H9 (cell line): ENCODE results near the gene SERPINE3. TPM values are rescaled to one million over a fixed set of nuclear protein-coding genes. Genes with fewer than 3 reads are reported as not detected.

ENCODE experiments used
- DNase-seq: peaks from one replicate; pipeline ENCODE4 v3.0.0-alpha.2; 2017
- H2AFZ ChIP-seq: one replicate; pipeline ENCODE4 v1.6.1; 2013; ENCODE audit warnings: mild to moderate bottlenecking, low read length, control low read depth, moderate library complexity
- H2AK5ac ChIP-seq: 2 replicates; pipeline ENCODE4 v1.6.1; 2013; ENCODE audit warnings: low read length, control low read depth, mixed read lengths; ENCODE audit not compliant: insufficient read length
- H2BK120ac ChIP-seq: one replicate; pipeline ENCODE4 v1.6.1; 2013; ENCODE audit warnings: low read depth, mild to moderate bottlenecking, low read length, control low read depth, inconsistent platforms; ENCODE audit not compliant: poor library complexity, severe bottlenecking
- H2BK12ac ChIP-seq: 2 replicates; pipeline ENCODE4 v1.6.1; 2013; ENCODE audit warnings: low read length, control low read depth, mixed read lengths, low read depth; ENCODE audit not compliant: insufficient read length
- H2BK15ac ChIP-seq: 2 replicates; pipeline ENCODE4 v1.6.1; 2013; ENCODE audit warnings: low read depth, low read length, control low read depth
- H2BK20ac ChIP-seq: one replicate; pipeline ENCODE4 v1.6.1; 2013; ENCODE audit warnings: low read depth, mild to moderate bottlenecking, low read length, control low read depth, inconsistent platforms; ENCODE audit not compliant: poor library complexity, severe bottlenecking
- H2BK5ac ChIP-seq: 2 replicates; pipeline ENCODE4 v1.6.1; 2013; ENCODE audit warnings: low read length, control low read depth, mixed read lengths; ENCODE audit not compliant: insufficient read length
- H3K14ac ChIP-seq: 2 replicates; pipeline ENCODE4 v1.6.1; 2013; ENCODE audit warnings: low read length, control low read depth; ENCODE audit not compliant: insufficient read depth
- H3K18ac ChIP-seq: 2 replicates; pipeline ENCODE4 v1.6.1; 2013; ENCODE audit warnings: low read depth, mild to moderate bottlenecking, mixed read lengths, low read length, control low read depth; ENCODE audit not compliant: insufficient read length
- H3K23ac ChIP-seq: 2 replicates; pipeline ENCODE4 v1.6.1; 2013; ENCODE audit warnings: low read length, control low read depth, mixed read lengths, low read depth; ENCODE audit not compliant: insufficient read length
- H3K23me2 ChIP-seq: 2 replicates; pipeline ENCODE4 v1.6.1; 2013; ENCODE audit warnings: low read depth, mild to moderate bottlenecking, mixed read lengths, low read length, control low read depth; ENCODE audit not compliant: insufficient read length, poor library complexity, severe bottlenecking
- H3K27ac ChIP-seq: 2 replicates; pipeline ENCODE4 v1.5.1; 2013; ENCODE audit warnings: low read length, control low read depth, mixed read lengths, low read depth; ENCODE audit not compliant: insufficient read length
- H3K27me3 ChIP-seq: 2 replicates; pipeline ENCODE4 v1.6.1; 2013; ENCODE audit warnings: low read length, control low read depth, inconsistent platforms; ENCODE audit not compliant: insufficient read depth
- H3K4ac ChIP-seq: 2 replicates; pipeline ENCODE4 v1.6.1; 2013; ENCODE audit warnings: low read depth, mild to moderate bottlenecking, control low read depth, inconsistent platforms, low read length, moderate library complexity
- H3K4me1 ChIP-seq: 2 replicates; pipeline ENCODE4 v1.6.1; 2013; ENCODE audit warnings: low read length, control low read depth, inconsistent platforms; ENCODE audit not compliant: insufficient read depth
- H3K4me2 ChIP-seq: 2 replicates; pipeline ENCODE4 v1.6.1; 2013; ENCODE audit warnings: low read length, control low read depth, mixed read lengths; ENCODE audit not compliant: insufficient read length, insufficient read depth
- H3K56ac ChIP-seq: 2 replicates; pipeline ENCODE4 v1.6.1; 2013; ENCODE audit warnings: low read depth, mild to moderate bottlenecking, mixed read lengths, low read length, control low read depth; ENCODE audit not compliant: insufficient read length
- H3K79me1 ChIP-seq: 2 replicates; pipeline ENCODE4 v1.6.1; 2013; ENCODE audit warnings: low read depth, mild to moderate bottlenecking, moderate library complexity, low read length, control low read depth, inconsistent platforms; ENCODE audit not compliant: insufficient read depth, poor library complexity, severe bottlenecking
- H3K79me2 ChIP-seq: 2 replicates; pipeline ENCODE4 v1.6.1; 2013; ENCODE audit warnings: low read length, control low read depth, inconsistent platforms; ENCODE audit not compliant: insufficient read depth
- H3K9ac ChIP-seq: 2 replicates; pipeline ENCODE4 v1.6.1; 2013; ENCODE audit warnings: low read length, control low read depth, mixed read lengths; ENCODE audit not compliant: insufficient read length; ENCODE audit errors: extremely low read depth
- H3K9me3 ChIP-seq: one replicate; pipeline ENCODE4 v1.6.1; 2013; ENCODE audit warnings: low read depth, low read length, inconsistent platforms; ENCODE audit not compliant: control insufficient read depth
- H3T11ph ChIP-seq: one replicate; pipeline ENCODE4 v1.6.1; 2013; ENCODE audit warnings: mild to moderate bottlenecking, low read length, control low read depth, inconsistent platforms
- H4K20me1 ChIP-seq: one replicate; pipeline ENCODE4 v1.6.1; 2013; ENCODE audit not compliant: control insufficient read depth, insufficient read length, insufficient read depth
- H4K5ac ChIP-seq: 2 replicates; pipeline ENCODE4 v1.6.1; 2013; ENCODE audit warnings: low read depth, mild to moderate bottlenecking, mixed read lengths, low read length, control low read depth; ENCODE audit not compliant: insufficient read length
- H4K8ac ChIP-seq: replicated peaks from 2 replicates; pipeline ENCODE4 v1.6.1; 2013; ENCODE audit warnings: low read length, control low read depth, mixed read lengths, low read depth; ENCODE audit not compliant: insufficient read length
- H4K91ac ChIP-seq: 2 replicates; pipeline ENCODE4 v1.6.1; 2013; ENCODE audit warnings: low read depth, mild to moderate bottlenecking, moderate library complexity, mixed read lengths, low read length, control low read depth; ENCODE audit not compliant: insufficient read length
- H3K27ac Mint-ChIP-seq, 3 experiments: 2 replicates in 2 of 3; 3 replicates in 1 of 3; pipeline ENCODE4 v1.8.0; 2020 to 2021; ENCODE audit warnings: mixed read lengths in 3 of 3, mild to moderate bottlenecking in 1 of 3, moderate library complexity in 1 of 3
- H3K27me3 Mint-ChIP-seq: 2 replicates; pipeline ENCODE4 v1.8.0; 2021; ENCODE audit warnings: low read depth, mild to moderate bottlenecking, moderate library complexity, mixed read lengths
- H3K36me3 Mint-ChIP-seq, 3 experiments: 2 replicates in 2 of 3; 3 replicates in 1 of 3; pipeline ENCODE4 v1.8.0; 2020 to 2021; ENCODE audit warnings: low read depth in 3 of 3, mixed read lengths in 3 of 3; ENCODE audit not compliant: insufficient read depth in 1 of 3
- H3K4me1 Mint-ChIP-seq, 2 experiments: 2 replicates each; pipeline ENCODE4 v1.8.0; 2020; ENCODE audit warnings: mixed read lengths in 2 of 2
- H3K4me3 Mint-ChIP-seq, 2 experiments: 2 replicates in 1 of 2; 3 replicates in 1 of 2; pipeline ENCODE4 v1.8.0; 2020 to 2021; ENCODE audit warnings: mild to moderate bottlenecking in 2 of 2, mixed read lengths in 2 of 2, moderate library complexity in 1 of 2
- H3K9me3 Mint-ChIP-seq, 2 experiments: 2 replicates in 1 of 2; 3 replicates in 1 of 2; pipeline ENCODE4 v1.8.0; 2020; ENCODE audit warnings: mild to moderate bottlenecking in 2 of 2, mixed read lengths in 2 of 2, moderate library complexity in 1 of 2
- CTCF ChIP-seq: fragments of 200-600 bp; sonication (generic); conservative IDR thresholded peaks from 3 replicates; pipeline ENCODE4 v1.8.0; 2021; ENCODE audit warnings: antibody characterized with exemption, mild to moderate bottlenecking
- total RNA-seq: library from RNA; stranded (reverse); gene quantifications from 2 replicates; pipeline ENCODE4 v1.2.1, GENCODE V29; 2021

The SERPINE3 gene
- total RNA-seq, 1 experiment from 2014 or later = not detected

GRCh38 chr13:51363625-51364024, 24.1 kb downstream of the SERPINE3 start:
- H3K36me3 Mint-ChIP-seq = peaks cover 4 to 41% (median 33%) of the 10 kb centered on the region in 3 experiments; a peak in 6 of 7 replicates

More at GRCh38 chr13:51363625-51364024, 24.1 kb downstream of the SERPINE3 start:
- Histone ChIP-seq H3K23ac (no peak overlapping the region), H3T11ph (no peak overlapping the region), H3K14ac (no peak overlapping the region), H3K56ac (no peak overlapping the region), H2AFZ (no peak overlapping the region), H3K4me2 (no peak overlapping the region), H3K4ac (no peak overlapping the region), H3K9ac (no peak overlapping the region), H2BK20ac (no peak overlapping the region), H3K4me1 (no peaks in the 10 kb centered on the region; the same call in 1 of the 2 replicates), H3K79me1 (no peaks in the 10 kb centered on the region), H3K27me3 (no peaks in the 10 kb centered on the region), H2BK12ac (no peak overlapping the region), H3K27ac (no peak overlapping the region), H3K18ac (no peak overlapping the region), H2BK15ac (no peak overlapping the region), H2BK120ac (no peak overlapping the region), H4K5ac (no peak overlapping the region), H3K9me3 (no peaks in the 10 kb centered on the region), H3K23me2 (no peaks in the 10 kb centered on the region), H2BK5ac (no peak overlapping the region), H3K79me2 (no peaks in the 10 kb centered on the region), H4K20me1 (no peaks in the 10 kb centered on the region), H2AK5ac (no peak overlapping the region), H4K8ac (no peak overlapping the region), H4K91ac (no peak overlapping the region)
- Mint-ChIP-seq H3K9me3 (no peaks in the 10 kb centered on the region), H3K4me1 (peaks cover 7 to 24% of the 10 kb centered on the region in 2 experiments), H3K4me3 (no peak overlapping the region), H3K27ac (no peak overlapping the region; a peak in 1 of 7 replicates), H3K27me3 (no peaks in the 10 kb centered on the region)
- DNase-seq = no peak
- no peak for TF ChIP-seq CTCF
